Left cardiac atrium (tissue), 4 donors: ENCODE results near the gene INSC. TPM values are rescaled to one million over a fixed set of nuclear protein-coding genes. Genes with fewer than 3 reads are reported as not detected.

Source experiments
- ATAC-seq, 2 donors: fragments of 200-7000 bp; cut with Tn5 transposase; one replicate each; pipeline ENCODE4 v1.9.1; 2020; ENCODE audit warnings: mild to moderate bottlenecking in 2 of 2, moderate library complexity in 2 of 2
- DNase-seq: peaks from one replicate; pipeline ENCODE4 v3.0.0-alpha.2; 2020
- intact Hi-C, 2 donors: fragments of 100-400 bp; cut with DNase I; formaldehyde crosslinking; loops; one replicate each; pipeline versions ENCODE4 v1.14.1 to v1.15.1; 2022 to 2023
- total RNA-seq, 2 donors: library from RNA; stranded (reverse); fragmentation: NEBNext Ultra II Directional; extraction: Animal tissue kit (Norgen Biotek cat#: 25700); gene quantifications; one replicate each; pipeline ENCODE4 v1.2.1, GENCODE V29; 2021
- donor health status: DM: no; HTN: yes; CAD: no.
- donor health status: DM: no; HTN: yes; CAD: no; lungs with severe emphysema.
- donor health status: DM: yes; HTN: yes; CAD: no.
- donor health status: Dilated cardiomyopathy.

INSC gene
- total RNA-seq, 2 donors from 2014 or later, result 0.41 to 0.92 TPM

GRCh38 chr11:15171956-15172355 lies 57.2 kb downstream of the INSC start:
- intact Hi-C loops, result no loop called here
- ATAC-seq, result no peak
- no peak for DNase-seq

- ATAC-seq (no peak), DNase-seq (no peak)
- intact Hi-C loops, result no loop called here
Observed at GRCh38 chr11:15175831-15176230, 61.1 kb downstream of the INSC start.

GRCh38 chr11:15176646-15177163 lies 62.0 kb downstream of the INSC start:
- intact Hi-C loops, result no loop called here
- no peak for ATAC-seq
- no peak for DNase-seq

- ATAC-seq, result no peak
- intact Hi-C loops, result no loop called here
- no peak for DNase-seq
Observed at GRCh38 chr11:15177491-15177890, 62.8 kb downstream of the INSC start.

GRCh38 chr11:15178214-15178613 lies 63.5 kb downstream of the INSC start:
- intact Hi-C loops, result no loop called here
- ATAC-seq (no peak), DNase-seq (no peak)

- ATAC-seq (no peak), DNase-seq (no peak)
- intact Hi-C loops, result no loop called here
Observed at GRCh38 chr11:15179167-15179566, 64.4 kb downstream of the INSC start.

- intact Hi-C loops, result no loop called here
- DNase-seq, result no peak
- no peak for ATAC-seq
Observed at GRCh38 chr11:15180212-15180792, 65.6 kb downstream of the INSC start.

GRCh38 chr11:15182372-15182771 lies 67.6 kb downstream of the INSC start:
- DNase-seq (no peak), ATAC-seq (no peak)
- intact Hi-C loops, result no loop called here

- ATAC-seq, result no peak
- no peak for DNase-seq
- intact Hi-C loops, result no loop called here
Observed at GRCh38 chr11:15185021-15185420, 70.3 kb downstream of the INSC start.

- intact Hi-C loops, result no loop called here
- no peak for ATAC-seq
- DNase-seq, result no peak
Observed at GRCh38 chr11:15186146-15186545, 71.4 kb downstream of the INSC start.

GRCh38 chr11:15189189-15189588 lies 74.5 kb downstream of the INSC start:
- DNase-seq (no peak), ATAC-seq (no peak)
- intact Hi-C loops, result no loop called here

GRCh38 chr11:15189641-15190365 lies 75.1 kb downstream of the INSC start:
- intact Hi-C loops, result no loop called here
- ATAC-seq, result no peak
- no peak for DNase-seq

GRCh38 chr11:15190611-15191010 lies 75.9 kb downstream of the INSC start:
- ATAC-seq, result no peak
- DNase-seq, result no peak
- intact Hi-C loops, result no loop called here

GRCh38 chr11:15192005-15192556 lies 77.4 kb downstream of the INSC start:
- DNase-seq (no peak), ATAC-seq (no peak)
- intact Hi-C loops, result no loop called here

- intact Hi-C loops, result no loop called here
Observed at GRCh38 chr11:15194671-15195415, 80.1 kb downstream of the INSC start.

GRCh38 chr11:15195454-15196200 lies 80.9 kb downstream of the INSC start:
- no peak for DNase-seq
- intact Hi-C loops, result no loop called here
- ATAC-seq, result no peak

More at GRCh38 chr11:15194671-15195415, 80.1 kb downstream of the INSC start:
- DNase-seq (no peak), ATAC-seq (no peak)

GRCh38 chr11:15196704-15197103 lies 82.0 kb downstream of the INSC start:
- ATAC-seq (no peak), DNase-seq (no peak)
- intact Hi-C loops, result no loop called here

GRCh38 chr11:15197696-15198095 lies 83.0 kb downstream of the INSC start:
- DNase-seq, result no peak
- ATAC-seq, result no peak
- intact Hi-C loops, result no loop called here

GRCh38 chr11:15198284-15198683 lies 83.6 kb downstream of the INSC start:
- ATAC-seq (no peak), DNase-seq (no peak)
- intact Hi-C loops, result no loop called here
